HUES48 (cell line): Measurements from ENCODE around the gene LGI1.

Source experiments
- H3K27ac ChIP-seq: one replicate; pipeline ENCODE4 v1.7.0; 2013; ENCODE audit warnings: low read depth, low read length, inconsistent platforms
- H3K27me3 ChIP-seq: 2 replicates; pipeline ENCODE4 v1.6.1; 2013; ENCODE audit warnings: mild to moderate bottlenecking, low read length; ENCODE audit not compliant: control insufficient read depth, insufficient read depth
- H3K36me3 ChIP-seq: 2 replicates; pipeline ENCODE4 v1.6.1; 2013; ENCODE audit warnings: low read length; ENCODE audit not compliant: control insufficient read depth, insufficient read depth
- H3K4me1 ChIP-seq: 2 replicates; pipeline ENCODE4 v1.6.1; 2013; ENCODE audit warnings: mild to moderate bottlenecking, low read length; ENCODE audit not compliant: control insufficient read depth, insufficient read depth
- H3K4me3 ChIP-seq: 2 replicates; pipeline ENCODE4 v1.5.1; 2013; ENCODE audit warnings: mild to moderate bottlenecking, low read depth, low read length
- H3K9ac ChIP-seq: 2 replicates; pipeline ENCODE4 v1.6.1; 2013; ENCODE audit warnings: mild to moderate bottlenecking, low read depth, low read length, moderate library complexity
- H3K9me3 ChIP-seq: 2 replicates; pipeline ENCODE4 v1.6.1; 2013; ENCODE audit warnings: low read length; ENCODE audit not compliant: control insufficient read depth, insufficient read depth

The LGI1 gene

GRCh38 chr10:93773120-93773519, 15.4 kb downstream of the LGI1 start:
- no peak overlapping the region for H3K4me3 ChIP-seq
- no peaks in the 10 kb centered on the region for H3K36me3 ChIP-seq
- no peaks in the 10 kb centered on the region for H3K9me3 ChIP-seq
- peaks cover 7% of the 10 kb centered on the region for H3K4me1 ChIP-seq
- no peaks in the 10 kb centered on the region for H3K27me3 ChIP-seq
- no peak overlapping the region for H3K9ac ChIP-seq
- H3K27ac ChIP-seq: no peak overlapping the region

GRCh38 chr10:93773705-93774104, 16.0 kb downstream of the LGI1 start:
- H3K36me3 ChIP-seq: no peaks in the 10 kb centered on the region
- no peak overlapping the region for H3K4me3 ChIP-seq
- no peaks in the 10 kb centered on the region for H3K9me3 ChIP-seq
- H3K27ac ChIP-seq: no peak overlapping the region
- no peaks in the 10 kb centered on the region for H3K27me3 ChIP-seq
- no peak overlapping the region for H3K9ac ChIP-seq
- peaks cover 7% of the 10 kb centered on the region for H3K4me1 ChIP-seq

DNA sequence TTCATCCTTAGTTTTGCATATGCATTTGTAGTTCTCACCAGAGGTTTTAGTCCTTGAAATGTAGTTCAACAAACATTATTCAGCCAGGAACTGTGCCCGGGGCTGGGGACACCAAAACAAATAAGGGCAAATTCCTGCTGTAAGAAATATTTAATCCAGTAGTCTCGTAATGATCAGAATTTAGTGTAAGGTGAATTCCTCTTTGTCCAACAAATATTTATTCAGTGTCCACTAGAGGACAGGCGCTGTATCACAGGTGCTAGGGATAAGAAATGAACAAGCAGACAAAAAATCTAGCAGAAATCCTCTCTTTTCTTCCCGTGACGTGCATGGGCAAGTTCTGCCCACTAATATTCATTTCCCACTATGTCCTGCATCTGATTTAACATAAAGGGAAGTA, 17.6 kb downstream of the LGI1 start:
- no peaks in the 10 kb centered on the region for H3K27me3 ChIP-seq
- H3K4me3 ChIP-seq: no peak overlapping the region
- H3K4me1 ChIP-seq: peaks cover 2% of the 10 kb centered on the region
- H3K9ac ChIP-seq: no peak overlapping the region
- H3K27ac ChIP-seq: no peak overlapping the region
- no peaks in the 10 kb centered on the region for H3K9me3 ChIP-seq
- no peaks in the 10 kb centered on the region for H3K36me3 ChIP-seq

DNA sequence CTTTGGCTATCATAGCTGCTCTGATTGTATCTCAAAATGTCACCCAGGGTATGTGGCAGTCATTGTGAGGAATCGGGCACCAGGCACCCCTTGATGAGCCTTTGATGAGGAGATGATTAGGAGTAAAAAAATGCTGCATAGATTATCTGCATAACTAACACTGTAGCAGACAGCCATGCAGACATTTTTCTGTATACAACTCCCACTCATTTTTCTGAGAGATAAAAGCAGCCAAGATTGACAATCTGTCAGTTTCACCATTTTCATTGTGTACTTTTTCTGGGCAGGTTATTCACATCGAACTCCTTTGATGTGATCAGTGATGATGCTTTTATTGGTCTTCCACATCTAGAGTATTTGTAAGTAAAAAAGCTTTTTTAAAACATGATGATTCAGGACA, 19.4 kb downstream of the LGI1 start:
- no peaks in the 10 kb centered on the region for H3K9me3 ChIP-seq
- no peaks in the 10 kb centered on the region for H3K36me3 ChIP-seq
- peaks cover 2% of the 10 kb centered on the region; the same call in 1 of the 2 replicates for H3K4me1 ChIP-seq
- no peak overlapping the region for H3K4me3 ChIP-seq
- no peak overlapping the region for H3K27ac ChIP-seq
- H3K27me3 ChIP-seq: no peaks in the 10 kb centered on the region
- H3K9ac ChIP-seq: no peak overlapping the region

GRCh38 chr10:93784059-93784458, 26.3 kb downstream of the LGI1 start:
- no peak overlapping the region for H3K9ac ChIP-seq
- H3K4me1 ChIP-seq: 0 out of 2 replicates have a peak, but pooled peaks cover 4% of the 10 kb centered on the region
- H3K4me3 ChIP-seq: no peak overlapping the region
- H3K9me3 ChIP-seq: no peaks in the 10 kb centered on the region
- H3K36me3 ChIP-seq: no peaks in the 10 kb centered on the region
- no peaks in the 10 kb centered on the region for H3K27me3 ChIP-seq
- no peak overlapping the region for H3K27ac ChIP-seq

DNA sequence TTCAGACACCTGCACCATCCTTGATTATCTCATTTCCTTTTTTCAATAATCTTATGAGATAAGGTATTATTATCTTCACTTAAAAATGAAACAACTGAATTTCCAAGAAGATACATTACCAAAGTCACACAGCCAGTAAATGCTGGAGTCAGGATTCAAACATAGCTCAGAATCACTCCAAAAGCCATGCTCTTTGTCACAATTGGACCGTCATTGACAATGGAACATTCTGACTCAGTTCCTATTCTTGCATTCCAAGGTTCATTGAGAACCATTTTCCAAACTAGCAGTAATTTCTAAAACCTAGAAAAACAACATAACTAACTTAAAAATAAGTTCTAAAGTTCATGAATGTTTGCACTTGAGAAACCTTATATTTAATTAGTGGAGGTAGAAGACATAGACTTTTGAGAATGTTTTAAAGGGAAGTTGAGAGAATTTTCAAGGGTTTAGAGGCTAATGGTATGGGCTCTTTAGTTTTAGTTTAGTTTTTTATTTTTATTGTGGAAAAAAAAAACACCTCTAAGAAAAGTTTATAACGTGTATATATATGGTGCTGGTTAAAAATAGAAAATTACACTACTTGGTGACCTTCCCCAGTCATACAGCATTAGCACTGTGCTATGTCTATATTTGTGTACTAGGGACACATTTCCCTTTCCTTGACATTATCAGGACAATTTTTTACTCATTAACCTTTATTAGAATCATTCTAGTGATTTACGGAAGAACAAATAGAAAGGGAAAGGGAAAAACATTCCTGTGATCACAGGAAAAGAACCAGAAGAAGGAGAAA, 30.9 kb downstream of the LGI1 start:
- Histone ChIP-seq H3K4me3 (no peak overlapping the region), H3K9ac (no peak overlapping the region), H3K36me3 (no peaks in the 10 kb centered on the region), H3K4me1 (peaks cover 42% of the 10 kb centered on the region), H3K9me3 (no peaks in the 10 kb centered on the region), H3K27me3 (no peaks in the 10 kb centered on the region), H3K27ac (no peak overlapping the region)

DNA sequence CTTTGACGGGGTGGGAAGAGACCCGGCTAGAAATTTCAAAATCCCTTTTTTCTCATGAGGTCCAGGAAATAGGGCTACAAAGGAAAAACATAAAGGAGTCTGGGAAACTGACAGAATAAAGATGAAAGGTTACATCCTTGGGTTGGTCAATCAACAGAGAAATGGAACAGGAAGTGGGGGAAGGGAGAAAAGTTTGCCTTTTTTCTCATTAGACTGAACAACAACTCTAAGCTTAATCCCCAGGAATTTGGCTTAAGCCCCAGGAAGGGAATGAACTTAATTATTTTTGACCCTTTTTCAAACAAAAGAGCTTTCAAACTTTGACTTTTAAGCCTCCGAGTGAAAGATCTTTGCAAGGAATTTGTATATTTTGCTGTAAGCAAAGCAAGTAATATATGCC, 32.7 kb downstream of the LGI1 start:
- Histone ChIP-seq H3K4me1 (peaks cover 42% of the 10 kb centered on the region), H3K9me3 (no peaks in the 10 kb centered on the region), H3K9ac (peak overlapping the region; percentile 38; the same call in 1 of the 2 replicates), H3K27ac (peak overlapping the region; percentile 99), H3K36me3 (no peaks in the 10 kb centered on the region), H3K27me3 (no peaks in the 10 kb centered on the region), H3K4me3 (0 out of 2 replicates have a peak overlapping the region, but pooled peaks have one; percentile 10)

DNA sequence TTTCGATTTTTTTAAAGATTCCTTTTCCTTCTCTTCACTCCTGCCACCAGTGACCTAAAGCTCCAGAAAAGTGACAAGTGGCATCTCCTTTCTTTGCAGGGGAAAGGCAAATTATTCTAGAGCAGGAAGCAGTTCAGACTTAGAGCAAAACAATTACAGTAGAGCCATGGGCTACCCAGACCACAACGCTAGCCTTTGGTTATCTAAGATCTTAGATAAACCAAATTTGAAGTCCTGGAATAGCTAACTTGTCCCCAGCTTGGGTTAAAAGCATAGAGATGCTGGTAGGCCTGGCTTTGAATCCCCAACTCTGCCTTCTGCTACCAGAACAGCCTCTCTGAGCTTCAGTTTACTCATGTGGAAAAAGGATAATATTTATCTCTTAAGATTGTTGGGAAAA, 38.4 kb downstream of the LGI1 start:
- Histone ChIP-seq H3K9me3 (no peaks in the 10 kb centered on the region), H3K36me3 (no peaks in the 10 kb centered on the region), H3K4me1 (peaks cover 22% of the 10 kb centered on the region), H3K27me3 (no peaks in the 10 kb centered on the region), H3K9ac (no peak overlapping the region), H3K4me3 (no peak overlapping the region), H3K27ac (no peak overlapping the region)

GRCh38 chr10:93797825-93798224, 40.1 kb downstream of the LGI1 start:
- no peaks in the 10 kb centered on the region for H3K27me3 ChIP-seq
- H3K27ac ChIP-seq: no peak overlapping the region
- no peaks in the 10 kb centered on the region for H3K36me3 ChIP-seq
- H3K4me1 ChIP-seq: peaks cover 8% of the 10 kb centered on the region
- no peak overlapping the region for H3K9ac ChIP-seq
- no peak overlapping the region for H3K4me3 ChIP-seq
- no peaks in the 10 kb centered on the region for H3K9me3 ChIP-seq

DNA sequence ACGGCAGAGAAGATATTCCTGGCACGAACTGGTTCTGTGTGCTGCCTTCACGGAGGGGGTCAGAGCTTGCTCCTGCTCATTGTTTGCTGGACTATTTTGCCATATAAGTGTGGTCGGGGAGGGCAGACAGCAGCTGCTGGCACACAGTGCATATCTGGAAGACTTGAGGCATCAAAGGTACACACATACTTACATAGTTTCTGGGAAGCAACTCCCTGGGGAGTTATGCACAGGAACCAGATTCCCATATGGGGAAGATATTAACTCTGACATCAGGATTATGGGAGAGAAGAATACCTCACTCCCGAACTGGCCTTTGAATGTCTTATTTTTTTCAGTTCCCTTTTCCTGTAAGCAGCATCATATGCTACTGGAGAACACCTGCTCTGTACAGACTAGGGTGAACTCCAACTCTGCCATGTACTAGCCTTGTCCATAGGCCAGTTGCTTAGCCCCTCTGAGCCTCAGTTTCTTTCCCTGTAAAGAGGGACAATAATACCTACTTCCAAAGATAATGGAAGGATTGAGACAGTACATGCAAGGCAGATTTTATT, 41.5 kb downstream of the LGI1 start:
- H3K36me3 ChIP-seq: no peaks in the 10 kb centered on the region
- H3K27ac ChIP-seq: no peak overlapping the region
- no peak overlapping the region for H3K9ac ChIP-seq
- no peaks in the 10 kb centered on the region for H3K27me3 ChIP-seq
- H3K9me3 ChIP-seq: no peaks in the 10 kb centered on the region
- H3K4me1 ChIP-seq: peaks cover 11% of the 10 kb centered on the region
- no peak overlapping the region for H3K4me3 ChIP-seq

DNA sequence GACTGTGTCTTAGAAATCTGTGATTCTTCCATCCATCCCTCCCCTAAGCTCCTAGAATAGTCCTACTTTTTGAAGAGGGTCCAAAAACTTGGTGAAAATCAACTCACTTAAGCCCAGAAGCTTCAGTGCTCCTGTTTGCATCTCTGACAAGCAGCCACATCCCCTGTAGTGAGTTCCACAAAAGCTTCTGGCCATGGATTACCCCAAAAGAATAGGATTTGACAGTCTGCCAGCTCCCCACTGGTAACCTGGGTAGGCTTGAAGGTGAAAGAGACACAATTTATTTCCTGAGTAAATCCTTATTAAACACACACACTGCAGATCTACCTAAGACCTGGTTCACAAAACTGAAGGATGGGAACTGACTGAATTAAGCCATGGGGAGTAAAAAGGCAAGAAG, 46.5 kb downstream of the LGI1 start:
- H3K9ac ChIP-seq: no peak overlapping the region
- no peaks in the 10 kb centered on the region for H3K27me3 ChIP-seq
- no peak overlapping the region for H3K4me3 ChIP-seq
- H3K36me3 ChIP-seq: no peaks in the 10 kb centered on the region
- H3K27ac ChIP-seq: peak overlapping the region; percentile 79
- H3K9me3 ChIP-seq: no peaks in the 10 kb centered on the region
- H3K4me1 ChIP-seq: peaks cover 11% of the 10 kb centered on the region; the same call in 1 of the 2 replicates
